Measurements from ENCODE around the gene GINS2. TPM values are rescaled to one million over a fixed set of nuclear protein-coding genes. Genes with fewer than 3 reads are reported as not detected.

Gene GINS2
- total and polyA plus RNA-seq, 12 donors = 0.06 to 7.5 (median 1.5) TPM

GRCh38 chr16:85655216-85656129 is 33.3 kb downstream of the GINS2 start:
- Histone ChIP-seq H3K36me3 (replicated peaks in 1 of 2) (peaks cover 0 to 54% of the 10 kb centered on the region in 2 donors), H3K4me3 (no peak overlapping the region), H3K27me3 (no peaks in the 10 kb centered on the region), H3K9me3 (replicated peaks in 1 of 3) (no peaks in the 10 kb centered on the region), H3K4me1 (replicated peaks in 1 of 2) (peaks cover 33 to 42% of the 10 kb centered on the region in 2 donors), H3K27ac (peak overlapping the region in 1 of 5 donors; percentile 12)
- intact Hi-C loops (cut with DNase I) = loop anchor here in 1 of 2 donors (5.0 kb wide), 1 partner anchor 62 kb away; no protein-coding TSS in a partner anchor
- TF ChIP-seq CTCF (IDR thresholded peaks at IDR 0.05) (no peak), POLR2A (IDR thresholded peaks at IDR 0.05) (no peak)
- WGBS, 4 donors = 91 to 97% (median 93%) methylated on average over 19 to 35 of the region's 35 CpGs
- DNase-seq = peak in 1 of 7 donors; percentile 18

GRCh38 chr16:85654251-85655095 is 34.3 kb downstream of the GINS2 start:
- Histone ChIP-seq H3K36me3 (replicated peaks in 1 of 2) (peaks cover 0 to 57% of the 10 kb centered on the region in 2 donors), H3K9me3 (replicated peaks in 1 of 3) (no peaks in the 10 kb centered on the region), H3K27me3 (no peaks in the 10 kb centered on the region), H3K27ac (peak overlapping the region in 2 of 5 donors; percentile 90 to 94), H3K4me1 (replicated peaks in 1 of 2) (peaks cover 34 to 44% of the 10 kb centered on the region in 2 donors), H3K4me3 (no peak overlapping the region)
- intact Hi-C loops (cut with DNase I) = loop anchor here in 1 of 2 donors (5.0 kb wide), 1 partner anchor 63 kb away; no protein-coding TSS in a partner anchor
- WGBS, 4 donors = 92 to 96% (median 93%) methylated on average over 16 to 41 of the region's 41 CpGs
- DNase-seq = peak in 1 of 7 donors; percentile 38
- TF ChIP-seq CTCF (IDR thresholded peaks at IDR 0.05) (no peak), POLR2A (IDR thresholded peaks at IDR 0.05) (no peak)

- DNase-seq = peak in 5 of 7 donors; percentile 40 to 73 (median 64)
- H3K4me1 ChIP-seq (replicated peaks in 1 of 2) = peaks cover 34 to 44% of the 10 kb centered on the region in 2 donors
- no peaks in the 10 kb centered on the region for H3K27me3 ChIP-seq
- no peaks in the 10 kb centered on the region for H3K9me3 ChIP-seq (replicated peaks in 1 of 3)
- TF ChIP-seq POLR2A (IDR thresholded peaks at IDR 0.05) (peak in 1 of 2 donors; percentile 14), CTCF (IDR thresholded peaks at IDR 0.05) (no peak)
- 44 to 82% (median 62%) methylated on average over 9 to 20 of the region's 21 CpGs for WGBS, 4 donors
- intact Hi-C loops (cut with DNase I) = no loop called here
- peak overlapping the region; percentile 49 to 94 (median 90) for H3K27ac ChIP-seq
- H3K4me3 ChIP-seq = no peak overlapping the region
- H3K36me3 ChIP-seq (replicated peaks in 1 of 2) = peaks cover 0 to 53% of the 10 kb centered on the region in 2 donors
Measured at GRCh38 chr16:85653290-85653891, 35.4 kb downstream of the GINS2 start.

Data from adrenal gland (tissue), 12 donors.